Keratinocyte (primary cell): ENCODE measurements around the gene CAPN5. TPM values are rescaled to one million over a fixed set of nuclear protein-coding genes. Genes with fewer than 3 reads are reported as not detected.
"Not testable (repeated sequence)": the region's sequence is repeated elsewhere in the genome, so short reads cannot be mapped to it uniquely, and the experiment has no call there.

Experiments
- DNase-seq: peaks from one replicate; pipeline ENCODE4 v3.0.0-alpha.2; 2011; ENCODE audit warnings: low read depth, missing footprints, low spot score
- FAIRE-seq: peaks from 2 replicates; lab custom pipeline; 2011; peaks lifted over from hg19 to GRCh38; lab: Jason Lieb, UNC
- H2AFZ ChIP-seq: 2 replicates; pipeline ENCODE4 v1.6.0; 2012; ENCODE audit warnings: low read length, control low read depth, inconsistent platforms; ENCODE audit not compliant: control insufficient read depth
- H3K27ac ChIP-seq: 2 replicates; pipeline ENCODE4 v1.5.1; 2011; ENCODE audit warnings: low read length; ENCODE audit not compliant: control insufficient read depth, insufficient read depth
- H3K27me3 ChIP-seq: 3 replicates; pipeline ENCODE4 v1.6.0; 2011; ENCODE audit warnings: low read length; ENCODE audit not compliant: control insufficient read depth, insufficient read depth; ENCODE audit errors: extremely low read depth
- H3K36me3 ChIP-seq, 2 experiments: 2 replicates in 1 of 2; 3 replicates in 1 of 2; pipeline ENCODE4 v1.5.1; 2011; ENCODE audit warnings: low read length in 2 of 2, mild to moderate bottlenecking in 1 of 2; ENCODE audit not compliant: control insufficient read depth in 2 of 2, insufficient read depth in 2 of 2; ENCODE audit errors: extremely low read depth in 1 of 2
- H3K4me1 ChIP-seq: 3 replicates; pipeline ENCODE4 v1.5.1; 2011; ENCODE audit warnings: low read length; ENCODE audit not compliant: control insufficient read depth, insufficient read depth; ENCODE audit errors: extremely low read depth
- H3K4me2 ChIP-seq: 3 replicates; pipeline ENCODE4 v1.6.0; 2011; ENCODE audit warnings: low read depth, low read length; ENCODE audit not compliant: control insufficient read depth, insufficient read depth; ENCODE audit errors: extremely low read depth
- H3K4me3 ChIP-seq, 3 experiments: fragments of 200-600 bp in 1 of 3; sonication (generic) in 1 of 3; 2 replicates in 2 of 3; 3 replicates in 1 of 3; pipeline ENCODE4 v1.5.1; 2011 to 2016; ENCODE audit warnings: low read length in 3 of 3, mild to moderate bottlenecking in 3 of 3, control low read depth in 2 of 3, inconsistent platforms in 1 of 3, low read depth in 1 of 3, mixed read lengths in 1 of 3, mixed run types in 1 of 3, moderate library complexity in 1 of 3; ENCODE audit not compliant: control insufficient read depth in 2 of 3, insufficient read depth in 2 of 3; ENCODE audit errors: extremely low read depth in 1 of 3
- H3K79me2 ChIP-seq: 2 replicates; pipeline ENCODE4 v1.6.0; 2012; ENCODE audit warnings: low read length; ENCODE audit not compliant: control insufficient read depth, insufficient read depth
- H3K9ac ChIP-seq: 3 replicates; pipeline ENCODE4 v1.6.0; 2011; ENCODE audit warnings: low read length; ENCODE audit not compliant: control insufficient read depth, insufficient read depth; ENCODE audit errors: extremely low read depth
- H3K9me1 ChIP-seq: 3 replicates; pipeline ENCODE4 v1.6.0; 2011; ENCODE audit warnings: low read length; ENCODE audit not compliant: control insufficient read depth, insufficient read depth; ENCODE audit errors: extremely low read depth
- H3K9me3 ChIP-seq: 2 replicates; pipeline ENCODE4 v1.5.1; 2012; ENCODE audit warnings: low read depth, low read length; ENCODE audit not compliant: control insufficient read depth
- H4K20me1 ChIP-seq: 3 replicates; pipeline ENCODE4 v1.6.0; 2011; ENCODE audit warnings: low read length; ENCODE audit not compliant: control insufficient read depth, insufficient read depth; ENCODE audit errors: extremely low read depth
- EZH2 ChIP-seq: IDR thresholded peaks from one replicate; pipeline ENCODE4 v1.6.1; 2012; ENCODE audit warnings: inconsistent platforms, mild to moderate bottlenecking, low read length, moderate library complexity
- dilution Hi-C: fragments of 300-500 bp; cut with MboI; formaldehyde crosslinking; loops from one replicate; pipeline ENCODE4 v1.7.0; 2020; ENCODE audit warnings: low sequenced_read_pairs; ENCODE audit not compliant: extremely low pct_ligation_motif_present
- polyA plus RNA-seq, 5 experiments: library from polyadenylated mRNA; depleted of rRNA in 3 of 5; stranded (reverse) in 3 of 5; stranded (forward) in 1 of 5; unstranded in 1 of 5; fragments of >200 nt; gene quantifications; 1 replicate in 1 of 5; 2 replicates in 3 of 5; 3 replicates in 1 of 5; pipeline versions ENCODE4 v1.2.1 to v1.2.3, GENCODE V29; 2011 to 2012; ENCODE audit warnings: missing spikeins in 2 of 5, low read depth in 1 of 5, low replicate concordance in 1 of 5
- TF ChIP-seq, protein P1 (sequence below), 3 experiments: IDR thresholded peaks in 1 of 3; conservative IDR thresholded peaks in 1 of 3; optimal IDR thresholded peaks in 1 of 3; 2 replicates in 2 of 3; 3 replicates in 1 of 3; pipeline versions ENCODE3 to v1.5.1; 2011; ENCODE audit warnings: low read length in 3 of 3, mild to moderate bottlenecking in 3 of 3, moderate library complexity in 2 of 3, control low read depth in 1 of 3, inconsistent platforms in 1 of 3; ENCODE audit not compliant: insufficient read depth in 2 of 3; ENCODE audit errors: extremely low read depth in 1 of 3

The CAPN5 gene
- polyA plus RNA-seq, 1 donor (not counting 4 experiments of a cell fraction or from before 2014, with no cell fraction given) = 1.2 TPM

GRCh38 chr11:77096591-77097019 lies 29.8 kb downstream of the CAPN5 start:
- H3K36me3 ChIP-seq = no peaks in the 10 kb centered on the region
- no peaks in the 10 kb centered on the region for H3K9me1 ChIP-seq
- H3K9ac ChIP-seq = no peak overlapping the region
- no peaks in the 10 kb centered on the region for H3K9me3 ChIP-seq
- H3K4me3 ChIP-seq = no peak overlapping the region
- no peaks in the 10 kb centered on the region for H3K79me2 ChIP-seq
- no peak for TF ChIP-seq EZH2
- TF ChIP-seq, protein P1, sequence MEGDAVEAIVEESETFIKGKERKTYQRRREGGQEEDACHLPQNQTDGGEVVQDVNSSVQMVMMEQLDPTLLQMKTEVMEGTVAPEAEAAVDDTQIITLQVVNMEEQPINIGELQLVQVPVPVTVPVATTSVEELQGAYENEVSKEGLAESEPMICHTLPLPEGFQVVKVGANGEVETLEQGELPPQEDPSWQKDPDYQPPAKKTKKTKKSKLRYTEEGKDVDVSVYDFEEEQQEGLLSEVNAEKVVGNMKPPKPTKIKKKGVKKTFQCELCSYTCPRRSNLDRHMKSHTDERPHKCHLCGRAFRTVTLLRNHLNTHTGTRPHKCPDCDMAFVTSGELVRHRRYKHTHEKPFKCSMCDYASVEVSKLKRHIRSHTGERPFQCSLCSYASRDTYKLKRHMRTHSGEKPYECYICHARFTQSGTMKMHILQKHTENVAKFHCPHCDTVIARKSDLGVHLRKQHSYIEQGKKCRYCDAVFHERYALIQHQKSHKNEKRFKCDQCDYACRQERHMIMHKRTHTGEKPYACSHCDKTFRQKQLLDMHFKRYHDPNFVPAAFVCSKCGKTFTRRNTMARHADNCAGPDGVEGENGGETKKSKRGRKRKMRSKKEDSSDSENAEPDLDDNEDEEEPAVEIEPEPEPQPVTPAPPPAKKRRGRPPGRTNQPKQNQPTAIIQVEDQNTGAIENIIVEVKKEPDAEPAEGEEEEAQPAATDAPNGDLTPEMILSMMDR (optimal IDR thresholded peaks at IDR 0.05 in 1 of 3, IDR thresholded peaks at IDR 0.05 in 1 of 3, conservative IDR thresholded peaks at IDR 0.05 in 1 of 3; ENCODE audit: extremely low read depth in 1 of 3, insufficient read depth in 2 of 3, low read length in 3 of 3) = no peak
- dilution Hi-C loops = no loop called here
- no peaks in the 10 kb centered on the region for H4K20me1 ChIP-seq
- H3K4me1 ChIP-seq = no peaks in the 10 kb centered on the region
- FAIRE-seq (no peak), DNase-seq (no peak)
- no peak overlapping the region for H3K27ac ChIP-seq
- H3K27me3 ChIP-seq = no peaks in the 10 kb centered on the region
- no peak overlapping the region for H2AFZ ChIP-seq
- no peak overlapping the region for H3K4me2 ChIP-seq

- H3K9me1 ChIP-seq, dilution Hi-C loops, DNase-seq, H4K20me1 ChIP-seq, H3K9ac ChIP-seq, H3K4me2 ChIP-seq, H3K79me2 ChIP-seq, H3K4me1 ChIP-seq, FAIRE-seq, H3K27me3 ChIP-seq, H2AFZ ChIP-seq, H3K4me3 ChIP-seq, H3K36me3 ChIP-seq, H3K27ac ChIP-seq, H3K9me3 ChIP-seq: not testable (repeated sequence)
These were observed 30.4 kb downstream of the CAPN5 start for GRCh38 chr11:77097180-77097579.
